ENCODE results near the gene SPTBN1.

Gene SPTBN1

DNA sequence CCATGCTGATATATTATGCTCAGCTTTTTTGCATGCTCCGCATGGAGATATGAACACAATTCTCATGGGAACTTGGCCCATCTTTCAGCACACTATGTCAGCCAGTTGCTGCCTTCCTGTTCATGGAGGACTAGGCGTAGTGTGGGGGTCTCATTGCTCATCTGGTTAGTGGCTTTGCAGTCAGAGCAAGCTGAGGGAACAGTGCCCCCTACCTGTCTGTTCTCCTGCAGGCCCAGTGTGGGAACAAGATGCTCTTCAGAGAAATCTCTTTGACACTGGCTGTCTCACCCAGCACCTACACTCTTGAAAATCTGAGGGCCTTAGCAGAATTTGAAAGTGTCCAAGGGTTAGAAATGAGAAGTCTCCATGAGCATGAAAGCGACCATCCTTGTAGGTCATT lies 47.1 kb downstream of the SPTBN1 start:
- Histone ChIP-seq H3K36me3 (ENCODE audit: insufficient read depth, low read length) (no peaks in the 10 kb centered on the region), H3K4me3 (ENCODE audit: low read length, poor library complexity, severe bottlenecking) (no peak overlapping the region), H3K9ac (ENCODE audit: low read depth, low read length, poor library complexity, severe bottlenecking) (no peak overlapping the region), H3F3A (ENCODE audit: low read depth) (no peaks in the 10 kb centered on the region), H3K27me3 (ENCODE audit: insufficient read depth, low read length, poor library complexity, severe bottlenecking) (no peaks in the 10 kb centered on the region), H3K9me2 (replicated peaks; ENCODE audit: low read depth, low read length) (no peaks in the 10 kb centered on the region), H3K79me2 (ENCODE audit: insufficient read depth, low read length) (no peaks in the 10 kb centered on the region), H3K4me2 (ENCODE audit: low read depth, low read length, poor library complexity, severe bottlenecking) (no peak overlapping the region), H3K4me1 (ENCODE audit: insufficient read depth, low read length, poor library complexity, severe bottlenecking) (peaks cover 2% of the 10 kb centered on the region), H4K20me1 (ENCODE audit: insufficient read depth, low read length, poor library complexity, severe bottlenecking) (no peaks in the 10 kb centered on the region), H2AFZ (ENCODE audit: low read length) (no peak overlapping the region), H3K9me3 (ENCODE audit: insufficient read depth, low read depth, low read length) (no peaks in the 10 kb centered on the region)
- TF ChIP-seq, protein P1, sequence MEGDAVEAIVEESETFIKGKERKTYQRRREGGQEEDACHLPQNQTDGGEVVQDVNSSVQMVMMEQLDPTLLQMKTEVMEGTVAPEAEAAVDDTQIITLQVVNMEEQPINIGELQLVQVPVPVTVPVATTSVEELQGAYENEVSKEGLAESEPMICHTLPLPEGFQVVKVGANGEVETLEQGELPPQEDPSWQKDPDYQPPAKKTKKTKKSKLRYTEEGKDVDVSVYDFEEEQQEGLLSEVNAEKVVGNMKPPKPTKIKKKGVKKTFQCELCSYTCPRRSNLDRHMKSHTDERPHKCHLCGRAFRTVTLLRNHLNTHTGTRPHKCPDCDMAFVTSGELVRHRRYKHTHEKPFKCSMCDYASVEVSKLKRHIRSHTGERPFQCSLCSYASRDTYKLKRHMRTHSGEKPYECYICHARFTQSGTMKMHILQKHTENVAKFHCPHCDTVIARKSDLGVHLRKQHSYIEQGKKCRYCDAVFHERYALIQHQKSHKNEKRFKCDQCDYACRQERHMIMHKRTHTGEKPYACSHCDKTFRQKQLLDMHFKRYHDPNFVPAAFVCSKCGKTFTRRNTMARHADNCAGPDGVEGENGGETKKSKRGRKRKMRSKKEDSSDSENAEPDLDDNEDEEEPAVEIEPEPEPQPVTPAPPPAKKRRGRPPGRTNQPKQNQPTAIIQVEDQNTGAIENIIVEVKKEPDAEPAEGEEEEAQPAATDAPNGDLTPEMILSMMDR (conservative IDR thresholded peaks at IDR 0.05; ENCODE audit: low read length) = peak; percentile 94
- no peak for TF ChIP-seq EZH2phosphoT487 (IDR thresholded peaks at IDR 0.05; ENCODE audit: borderline replicate concordance)

DNA sequence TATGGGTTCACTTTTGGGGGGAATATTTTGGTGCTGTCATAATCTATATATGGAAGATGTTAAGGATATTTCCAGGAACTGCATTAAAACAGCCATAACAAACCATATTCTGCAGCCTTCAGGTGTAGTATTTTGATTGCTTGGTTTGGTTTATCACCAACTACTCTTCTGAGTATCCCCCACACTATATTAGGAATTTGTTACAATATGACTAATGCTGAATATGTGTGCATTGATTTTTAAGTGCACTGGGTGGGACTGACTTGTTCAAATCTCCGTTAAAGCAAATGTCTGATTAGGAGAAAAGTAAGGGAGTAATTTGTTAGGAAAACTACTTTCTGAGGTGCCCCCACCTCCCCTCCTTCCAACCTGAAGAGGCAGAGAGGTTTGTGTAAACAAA lies 47.7 kb downstream of the SPTBN1 start:
- Histone ChIP-seq H4K20me1 (ENCODE audit: insufficient read depth, low read length, poor library complexity, severe bottlenecking) (no peaks in the 10 kb centered on the region), H3K9me3 (ENCODE audit: insufficient read depth, low read depth, low read length) (no peaks in the 10 kb centered on the region), H2AFZ (ENCODE audit: low read length) (no peak overlapping the region), H3K36me3 (ENCODE audit: insufficient read depth, low read length) (no peaks in the 10 kb centered on the region), H3F3A (ENCODE audit: low read depth) (no peaks in the 10 kb centered on the region), H3K9ac (ENCODE audit: low read depth, low read length, poor library complexity, severe bottlenecking) (no peak overlapping the region), H3K27me3 (ENCODE audit: insufficient read depth, low read length, poor library complexity, severe bottlenecking) (no peaks in the 10 kb centered on the region), H3K79me2 (ENCODE audit: insufficient read depth, low read length) (no peaks in the 10 kb centered on the region), H3K4me2 (ENCODE audit: low read depth, low read length, poor library complexity, severe bottlenecking) (no peak overlapping the region), H3K4me1 (ENCODE audit: insufficient read depth, low read length, poor library complexity, severe bottlenecking) (peaks cover 2% of the 10 kb centered on the region), H3K4me3 (ENCODE audit: low read length, poor library complexity, severe bottlenecking) (no peak overlapping the region), H3K9me2 (replicated peaks; ENCODE audit: low read depth, low read length) (no peaks in the 10 kb centered on the region)
- TF ChIP-seq, protein P1 (conservative IDR thresholded peaks at IDR 0.05; ENCODE audit: low read length) = no peak
- no peak for TF ChIP-seq EZH2phosphoT487 (IDR thresholded peaks at IDR 0.05; ENCODE audit: borderline replicate concordance)

DNA sequence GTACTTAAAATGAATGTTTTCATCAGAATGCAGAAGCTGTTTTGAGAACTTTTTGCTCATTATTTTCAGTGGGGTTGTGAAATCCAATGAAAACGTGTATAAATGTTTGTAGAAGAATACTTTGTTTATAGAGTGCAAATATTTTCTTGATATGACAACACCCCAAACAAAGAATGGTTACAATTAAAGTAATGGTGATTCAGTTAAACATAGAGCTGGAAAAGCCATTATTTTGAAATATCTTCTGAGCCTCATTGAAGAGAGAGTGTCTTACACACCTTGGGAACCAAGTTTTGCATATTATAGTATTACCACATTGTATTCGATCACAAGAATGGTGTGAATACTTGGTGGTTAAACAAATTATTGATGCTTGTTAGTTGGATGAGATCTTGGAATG lies 48.7 kb downstream of the SPTBN1 start:
- H3K36me3 ChIP-seq (ENCODE audit: insufficient read depth, low read length) = no peaks in the 10 kb centered on the region
- peaks cover 2% of the 10 kb centered on the region for H3K4me1 ChIP-seq (ENCODE audit: insufficient read depth, low read length, poor library complexity, severe bottlenecking)
- H3K9me3 ChIP-seq (ENCODE audit: insufficient read depth, low read depth, low read length) = no peaks in the 10 kb centered on the region
- no peaks in the 10 kb centered on the region for H3K79me2 ChIP-seq (ENCODE audit: insufficient read depth, low read length)
- no peaks in the 10 kb centered on the region for H3K9me2 ChIP-seq (replicated peaks; ENCODE audit: low read depth, low read length)
- no peak overlapping the region for H2AFZ ChIP-seq (ENCODE audit: low read length)
- no peak overlapping the region for H3K4me2 ChIP-seq (ENCODE audit: low read depth, low read length, poor library complexity, severe bottlenecking)
- no peaks in the 10 kb centered on the region for H4K20me1 ChIP-seq (ENCODE audit: insufficient read depth, low read length, poor library complexity, severe bottlenecking)
- H3K27me3 ChIP-seq (ENCODE audit: insufficient read depth, low read length, poor library complexity, severe bottlenecking) = no peaks in the 10 kb centered on the region
- TF ChIP-seq, protein P1 (conservative IDR thresholded peaks at IDR 0.05; ENCODE audit: low read length) = no peak
- TF ChIP-seq EZH2phosphoT487 (IDR thresholded peaks at IDR 0.05; ENCODE audit: borderline replicate concordance) = no peak
- no peaks in the 10 kb centered on the region for H3F3A ChIP-seq (ENCODE audit: low read depth)
- H3K9ac ChIP-seq (ENCODE audit: low read depth, low read length, poor library complexity, severe bottlenecking) = no peak overlapping the region
- no peak overlapping the region for H3K4me3 ChIP-seq (ENCODE audit: low read length, poor library complexity, severe bottlenecking)
